ENCODE results near the gene RHEBL1. TPM values are rescaled to one million over a fixed set of nuclear protein-coding genes. Genes with fewer than 3 reads are reported as not detected.
"Not testable (repeated sequence)": the region's sequence is repeated elsewhere in the genome, so short reads cannot be mapped to it uniquely, and the experiment has no call there.

RHEBL1 gene
- total RNA-seq, 1 donor from 2014 or later: 0.44 TPM

GRCh38 chr12:49089821-49090773 lies 20.3 kb upstream of the RHEBL1 start:
- no peak for ATAC-seq

- no peak for ATAC-seq
Observed at GRCh38 chr12:49088932-49089330, 19.2 kb upstream of the RHEBL1 start.

- ATAC-seq: peak; percentile 89
Observed at GRCh38 chr12:49088150-49088931, 18.6 kb upstream of the RHEBL1 start.

- no peak for ATAC-seq
Observed at GRCh38 chr12:49086116-49086515, 16.3 kb upstream of the RHEBL1 start.

GRCh38 chr12:49084438-49084837 lies 14.7 kb upstream of the RHEBL1 start:
- ATAC-seq: no peak

GRCh38 chr12:49079793-49080192 lies 10.0 kb upstream of the RHEBL1 start:
- ATAC-seq: no peak

GRCh38 chr12:49070971-49071370 lies 1.2 kb upstream of the RHEBL1 start:
- ATAC-seq: no peak

- ATAC-seq: no peak
Observed at GRCh38 chr12:49068879-49069506, 786 bp downstream of the RHEBL1 start.

GRCh38 chr12:49066120-49066519 lies 3.7 kb downstream of the RHEBL1 start:
- no peak for ATAC-seq

GRCh38 chr12:49064767-49065152 lies 5.0 kb downstream of the RHEBL1 start:
- ATAC-seq: no peak

GRCh38 chr12:49061916-49062315 lies 7.9 kb downstream of the RHEBL1 start:
- not testable (repeated sequence) for ATAC-seq

- ATAC-seq: no peak
Observed at GRCh38 chr12:49061157-49061650, 8.6 kb downstream of the RHEBL1 start.

- ATAC-seq: peak; percentile 83
Observed at GRCh38 chr12:49060237-49061156, 9.3 kb downstream of the RHEBL1 start, which contains the start of gene KMT2D. Gene KMT2D, minus strand, starts transcription at chr12:49060794. Its CDS starts 5,470 bp downstream, at chr12:49055324.

GRCh38 chr12:49059299-49060171 lies 10.2 kb downstream of the RHEBL1 start:
- ATAC-seq: peak; percentile 5

- ATAC-seq: no peak
Observed at GRCh38 chr12:49059045-49059298, 10.8 kb downstream of the RHEBL1 start.

GRCh38 chr12:49058366-49059044 lies 11.3 kb downstream of the RHEBL1 start:
- ATAC-seq: no peak

- no peak for ATAC-seq
Observed at GRCh38 chr12:49057888-49058287, 11.9 kb downstream of the RHEBL1 start.

- ATAC-seq: peak; percentile 56
Observed at GRCh38 chr12:49055978-49056754, 13.6 kb downstream of the RHEBL1 start.

GRCh38 chr12:49055092-49055491 lies 14.7 kb downstream of the RHEBL1 start:
- ATAC-seq: no peak
